ENCODE results near the gene TDP1. TPM values are rescaled to one million over a fixed set of nuclear protein-coding genes. Genes with fewer than 3 reads are reported as not detected.

Gene TDP1
- total RNA-seq (2011; cell fraction: chromatin; rRNA removed; ENCODE audit: low replicate concordance), result 51.0 and 52.2 TPM in 2 replicates
- 29.0 and 37.0 TPM in 2 replicates for total RNA-seq (2011; cell fraction: nucleolus; rRNA removed)
- total RNA-seq (2011; cell fraction: nucleoplasm; rRNA removed), result 42.4 and 42.8 TPM in 2 replicates
- 21.4 and 26.9 TPM in 2 replicates for total RNA-seq (2014; rRNA removed)
- 33.8 and 37.5 TPM in 2 replicates for total RNA-seq (2014; rRNA removed; fragmentation: Illumina TruSeq; extraction: Trizol)
- 32.7 and 33.9 TPM in 2 replicates for total RNA-seq (2015; rRNA removed; fragmentation: Illumina TruSeq; extraction: Trizol)
- total RNA-seq (2021), result 31.5 and 32.9 TPM in 2 replicates
- 30.2 and 39.9 TPM in 2 replicates for polyA plus RNA-seq (2011; rRNA removed)
- 24.4 and 26.4 TPM in 2 replicates for polyA plus RNA-seq (2011; cell fraction: cytosol; rRNA removed)
- 27.7 and 29.7 TPM in 2 replicates for polyA plus RNA-seq (2011; cell fraction: nucleus; rRNA removed)
- polyA plus RNA-seq (2012), result 19.4 and 19.7 TPM in 2 replicates
- 26.7 and 32.3 TPM in 2 replicates for polyA plus RNA-seq (2014; fragmentation: Illumina TruSeq; extraction: Trizol)
- 10 to 100 TPM; 29.1 to 41.6 TPM for polyA plus RNA-seq (2014; fragmentation: Nextera tagmentation; extraction: Ambion mirVana)
- polyA plus RNA-seq (2014; rRNA removed), result 23.2 and 27.2 TPM in 2 replicates
- polyA minus RNA-seq (2011; rRNA and poly(A)+ RNA removed), result 40.4 and 52.4 TPM in 2 replicates
- 14.1 and 21.1 TPM in 2 replicates for polyA minus RNA-seq (2011; cell fraction: cytosol; rRNA and poly(A)+ RNA removed)
- 23.4 and 44.0 TPM in 2 replicates for polyA minus RNA-seq (2011; cell fraction: nucleus; rRNA and poly(A)+ RNA removed)
- percentile 72 among the genes with signal in this experiment for Bru-seq, nascent RNA
- percentile 73 among the genes with signal in this experiment for BruChase-seq, experiment 1, labeled RNA remaining after a 2-hour chase
- percentile 70 among the genes with signal in this experiment for BruChase-seq, experiment 2, labeled RNA remaining after a 6-hour chase
- long read RNA-seq, experiment 1, transcript TDP1-203 (16 exons, 2,068 nt), result major isoform, 31 of 161 reads
- long read RNA-seq, experiment 1, transcript TDP1-201 (17 exons, 3,702 nt), result minor isoform, 13 of 161 reads
- long read RNA-seq, experiment 1, partial matches to known transcripts, result 63 of 161 reads
- long read RNA-seq, experiment 1, other reads (novel, unspliced or antisense), result 54 of 161 reads
- long read RNA-seq, experiment 2, partial matches to known transcripts, result 11 of 28 reads
- long read RNA-seq, experiment 2, other reads (novel, unspliced or antisense), result 15 of 28 reads
- long read RNA-seq, experiment 3, transcript TDP1-203 (16 exons, 2,068 nt), result major isoform, 9 of 30 reads
- long read RNA-seq, experiment 3, partial matches to known transcripts, result 6 of 30 reads
- long read RNA-seq, experiment 3, other reads (novel, unspliced or antisense), result 14 of 30 reads

GRCh38 chr14:89955745-89956660 lies at the start of gene TDP1:
TDP1 (plus strand) TSS chr14:89955927; CDS start chr14:89963115, 7,188 bp downstream.
- peak within 1 kb of the TSS; percentile 94 for H2AFZ ChIP-seq (ENCODE audit: low read depth, low read length)
- peaks cover 4 to 7% of the 10 kb centered on the region in 2 experiments; a peak in 3 of 5 replicates for H3K4me1 ChIP-seq (replicated peaks in 1 of 2; ENCODE audit: control insufficient read depth in 2 of 2, insufficient read depth in 2 of 2, low read length in 2 of 2)
- intact Hi-C loops (cut with micrococcal nuclease), result no loop called here
- TF ChIP-seq SP1 (CRISPR knock-in tag; IDR thresholded peaks at IDR 0.05) (peak; percentile 57), ZBTB7A (IDR thresholded peaks at IDR 0.05; ENCODE audit: borderline replicate concordance, control insufficient read depth, low read depth, low read length) (peak; percentile 59; the same call in 1 of the 2 replicates), ARHGAP35 (IDR thresholded peaks at IDR 0.05; ENCODE audit: partially characterized antibody) (no peak), GMEB1 (CRISPR knock-in tag; IDR thresholded peaks at IDR 0.05) (0 out of 2 replicates have a peak, but pooled peaks have one; percentile 43), FOSL1 (tag; conservative IDR thresholded peaks at IDR 0.05) (peak; percentile 70), ZNF280B (CRISPR knock-in tag; IDR thresholded peaks at IDR 0.05) (no peak), ELF1 (tag; IDR thresholded peaks at IDR 0.05) (peak; percentile 77), CREM (IDR thresholded peaks at IDR 0.05; ENCODE audit: low read depth) (peak; percentile 86), CREB3L1 (IDR thresholded peaks at IDR 0.05; ENCODE audit: borderline replicate concordance, low read depth) (peak; percentile 33; the same call in 1 of the 2 replicates)

More at GRCh38 chr14:89955745-89956660, at the start of gene TDP1:
- POLR2A ChIA-PET, result interaction anchor here (0.6 to 1.8 kb wide), 3 partner anchors 10 to 412 kb away, joined by 3 to 7 read pairs (median 3); no protein-coding TSS in a partner anchor
- Histone ChIP-seq H3K27ac (ENCODE audit: extremely low read depth, low read depth, low read length) (peak within 1 kb of the TSS; percentile 88), H3K79me2 (ENCODE audit: control insufficient read depth, insufficient read depth, low read length) (peaks cover 33% of the 10 kb centered on the region), H3K9ac (ENCODE audit: insufficient read depth in 1 of 2, low read depth in 2 of 2, low read length in 2 of 2) (peak within 1 kb of the TSS; percentile 81 to 82), H3K4me2 (ENCODE audit: insufficient read depth, low read length) (peak within 1 kb of the TSS; percentile 98), H3K27me3 (ENCODE audit: control insufficient read depth in 2 of 2, insufficient read depth in 2 of 2, low read length in 2 of 2) (no peaks in the 10 kb centered on the region), H3K9me1 (ENCODE audit: control insufficient read depth, insufficient read depth, low read length) (no peaks in the 10 kb centered on the region), H3K4me3 (peak within 1 kb of the TSS; percentile 85), H3K9me3 (replicated peaks; ENCODE audit: control insufficient read depth, insufficient read depth, low read depth, low read length) (0 out of 2 replicates have a peak, but pooled peaks cover 2% of the 10 kb centered on the region), H3K36me3 (ENCODE audit: control insufficient read depth, insufficient read depth, low read length) (peaks cover 41% of the 10 kb centered on the region), H4K20me1 (replicated peaks; ENCODE audit: control insufficient read depth, insufficient read depth, low read length) (no peaks in the 10 kb centered on the region; the same call in 1 of the 2 replicates)
- in situ Hi-C loops (cut with MboI), result no loop called here
- WGBS (ENCODE audit: insufficient coverage, low coverage, missing lambda C conversion rate), result 1% methylated on average over 41 of the region's 84 CpGs
- CTCF ChIA-PET (ENCODE audit: low intra/inter-chr PET ratio), result no interaction called here
- ATAC-seq (peak; percentile 85), FAIRE-seq (peak; percentile 81), DNase-seq (ENCODE audit: extremely low read depth in 1 of 4, low spot score in 3 of 4) (peak; percentile 86 to 95 (median 89))
- no TSS peak for BruUV-seq (replicated peaks)
